ENCODE data around the gene PCDHGC4.
A peak's percentile ranks its signal among the peaks of the same experiment; 100 is the strongest.

PCDHGC4 gene

GRCh38 chr5:141491323-141492167, 6.7 kb downstream of the PCDHGC4 start:
- Mint-ChIP-seq H3K4me3 (no peak overlapping the region), H3K27ac (no peak overlapping the region), H3K36me3 (ENCODE audit: low read depth) (peaks cover 65% of the 10 kb centered on the region), H3K27me3 (ENCODE audit: low read depth, poor library complexity) (peaks cover 7% of the 10 kb centered on the region), H3K4me1 (peaks cover 61% of the 10 kb centered on the region), H3K9me3 (peaks cover 47% of the 10 kb centered on the region)
- no peak for DNase-seq
- no peak for TF ChIP-seq CTCF (IDR thresholded peaks at IDR 0.05)

- Mint-ChIP-seq H3K27ac (no peak overlapping the region), H3K4me1 (peaks cover 55% of the 10 kb centered on the region), H3K36me3 (ENCODE audit: low read depth) (peaks cover 65% of the 10 kb centered on the region), H3K9me3 (peaks cover 39% of the 10 kb centered on the region), H3K27me3 (ENCODE audit: low read depth, poor library complexity) (peaks cover 5% of the 10 kb centered on the region), H3K4me3 (no peak overlapping the region)
- no peak for DNase-seq
- no peak for TF ChIP-seq CTCF (IDR thresholded peaks at IDR 0.05)
These were observed 7.5 kb downstream of the PCDHGC4 start for GRCh38 chr5:141492168-141492885.

- H3K9me3 Mint-ChIP-seq = peaks cover 24% of the 10 kb centered on the region
- DNase-seq = no peak
- peak overlapping the region; percentile 98 for H3K27ac Mint-ChIP-seq
- peaks cover 48% of the 10 kb centered on the region for H3K4me1 Mint-ChIP-seq
- peaks cover 63% of the 10 kb centered on the region for H3K36me3 Mint-ChIP-seq (ENCODE audit: low read depth)
- peak overlapping the region; percentile 75 for H3K4me3 Mint-ChIP-seq
- TF ChIP-seq CTCF (IDR thresholded peaks at IDR 0.05) = no peak
- peaks cover 4% of the 10 kb centered on the region for H3K27me3 Mint-ChIP-seq (ENCODE audit: low read depth, poor library complexity)
These were observed 8.9 kb downstream of the PCDHGC4 start for GRCh38 chr5:141493500-141494422.

- Mint-ChIP-seq H3K27ac (peak overlapping the region; percentile 98), H3K36me3 (ENCODE audit: low read depth) (peaks cover 62% of the 10 kb centered on the region), H3K9me3 (peaks cover 14% of the 10 kb centered on the region), H3K27me3 (ENCODE audit: low read depth, poor library complexity) (peaks cover 6% of the 10 kb centered on the region), H3K4me3 (peak overlapping the region; percentile 75), H3K4me1 (peaks cover 48% of the 10 kb centered on the region)
- peak; percentile 71 for DNase-seq
- no peak for TF ChIP-seq CTCF (IDR thresholded peaks at IDR 0.05)
These were observed 10.1 kb downstream of the PCDHGC4 start for GRCh38 chr5:141494761-141495452.

- H3K36me3 Mint-ChIP-seq (ENCODE audit: low read depth) = peaks cover 62% of the 10 kb centered on the region
- H3K4me3 Mint-ChIP-seq = peak overlapping the region; percentile 75
- H3K9me3 Mint-ChIP-seq = peaks cover 9% of the 10 kb centered on the region
- TF ChIP-seq CTCF (IDR thresholded peaks at IDR 0.05) = no peak
- peaks cover 48% of the 10 kb centered on the region for H3K4me1 Mint-ChIP-seq
- DNase-seq = no peak
- peaks cover 6% of the 10 kb centered on the region for H3K27me3 Mint-ChIP-seq (ENCODE audit: low read depth, poor library complexity)
- peak overlapping the region; percentile 96 for H3K27ac Mint-ChIP-seq
These were observed 10.6 kb downstream of the PCDHGC4 start for GRCh38 chr5:141495453-141495811.
